Fibroblast of villous mesenchyme (primary cell): Measurements from ENCODE around the gene DLL3. TPM values are rescaled to one million over a fixed set of nuclear protein-coding genes. Genes with fewer than 3 reads are reported as not detected.

ENCODE experiments used
- DNase-seq: peaks from one replicate; pipeline ENCODE4 v3.0.0-alpha.2; 2010; ENCODE audit warnings: low read depth
- H3K4me3 ChIP-seq: 2 replicates; pipeline ENCODE4 v1.5.1; 2011; ENCODE audit warnings: low read depth, mild to moderate bottlenecking, low read length
- CTCF ChIP-seq: IDR thresholded peaks from 2 replicates; pipeline ENCODE4 v1.5.1; 2012; ENCODE audit warnings: low read depth, mild to moderate bottlenecking, low read length; ENCODE audit not compliant: insufficient read depth
- total RNA-seq: library from RNA; depleted of rRNA; stranded (reverse); fragments of >200 nt; gene quantifications from 2 replicates; pipeline ENCODE4 v1.2.3, GENCODE V29; 2012

DLL3 gene
- total RNA-seq, 1 donor: 0.43 TPM

- DNase-seq: no peak
- no peak for TF ChIP-seq CTCF
- H3K4me3 ChIP-seq: peak overlapping the region; percentile 58
These were observed 9.1 kb downstream of the DLL3 start for GRCh38 chr19:39507715-39508364.

GRCh38 chr19:39508629-39509028 lies 9.9 kb downstream of the DLL3 start:
- H3K4me3 ChIP-seq: no peak overlapping the region
- DNase-seq: no peak
- no peak for TF ChIP-seq CTCF

GRCh38 chr19:39509233-39509632 lies 10.5 kb downstream of the DLL3 start:
- H3K4me3 ChIP-seq: no peak overlapping the region
- no peak for DNase-seq
- no peak for TF ChIP-seq CTCF

- H3K4me3 ChIP-seq: no peak overlapping the region
- DNase-seq: no peak
- TF ChIP-seq CTCF: no peak
These were observed 14.2 kb downstream of the DLL3 start for GRCh38 chr19:39512988-39513387.

- peak within 1 kb of the TSS; percentile 6 for H3K4me3 ChIP-seq
- DNase-seq: no peak
- TF ChIP-seq CTCF: no peak
These were observed 16.2 kb downstream of the DLL3 start, which contains the start of gene SELENOV for GRCh38 chr19:39514840-39515550. Gene SELENOV (plus strand): TSS chr19:39515139. CDS start chr19:39515213, 74 bp downstream.

- no peak for TF ChIP-seq CTCF
- DNase-seq: no peak
- H3K4me3 ChIP-seq: peak overlapping the region; percentile 6
These were observed 16.9 kb downstream of the DLL3 start for GRCh38 chr19:39515551-39516191.
